H1 (cell line): ENCODE data around the gene MMP24OS. TPM values are rescaled to one million over a fixed set of nuclear protein-coding genes. Genes with fewer than 3 reads are reported as not detected.

Source experiments
- CTCF ChIA-PET: fragments of 300-600 bp; sonication (Branson Sonifier 250); formaldehyde crosslinking; loops from one replicate; lab custom pipeline; 2021; ENCODE audit not compliant: partially characterized antibody; lab: Charles Lee
- POLR2A ChIA-PET: fragments of 300-600 bp; sonication (Branson Sonifier 250); formaldehyde crosslinking; loops from one replicate; lab custom pipeline; 2021; ENCODE audit warnings: inconsistent platforms; ENCODE audit not compliant: partially characterized antibody; lab: Charles Lee
- DNase-seq, 2 experiments: peaks; one replicate each; pipeline versions ENCODE4 v3.0.0 to v3.0.0-alpha.2; 2010 to 2022; ENCODE audit warnings: low spot score in 2 of 2, low read depth in 1 of 2, mixed read lengths in 1 of 2
- FAIRE-seq: peaks from 2 replicates; lab custom pipeline; 2011; peaks lifted over from hg19 to GRCh38; lab: Jason Lieb, UNC
- H2AFZ ChIP-seq: 2 replicates; pipeline ENCODE4 v1.8.1; 2012; ENCODE audit warnings: low read length, inconsistent platforms
- H2AK5ac ChIP-seq: 2 replicates; pipeline ENCODE4 v1.6.1; 2013; ENCODE audit warnings: low read depth, low read length
- H2BK120ac ChIP-seq: replicated peaks from 2 replicates; pipeline ENCODE3; 2013; ENCODE audit warnings: low read depth, low read length, inconsistent platforms
- H2BK12ac ChIP-seq: 2 replicates; pipeline ENCODE4 v1.6.1; 2013; ENCODE audit warnings: low read depth, low read length
- H2BK15ac ChIP-seq: 2 replicates; pipeline ENCODE4 v1.6.1; 2013; ENCODE audit warnings: low read length
- H2BK20ac ChIP-seq: 2 replicates; pipeline ENCODE4 v1.6.1; 2013; ENCODE audit warnings: low read length
- H2BK5ac ChIP-seq: 2 replicates; pipeline ENCODE4 v1.6.1; 2013; ENCODE audit warnings: low read depth, low read length
- H3K14ac ChIP-seq: 2 replicates; pipeline ENCODE4 v1.6.1; 2013; ENCODE audit warnings: inconsistent platforms; ENCODE audit not compliant: insufficient read length
- H3K18ac ChIP-seq: 2 replicates; pipeline ENCODE4 v1.6.1; 2013; ENCODE audit warnings: low read length; ENCODE audit errors: extremely low read depth
- H3K23ac ChIP-seq: 2 replicates; pipeline ENCODE4 v1.6.1; 2013; ENCODE audit warnings: inconsistent platforms; ENCODE audit not compliant: insufficient read length
- H3K23me2 ChIP-seq: 2 replicates; pipeline ENCODE4 v1.6.1; 2013; ENCODE audit warnings: low read depth, low read length
- H3K27ac ChIP-seq: 2 replicates; pipeline ENCODE4 v1.6.1; 2011; ENCODE audit warnings: low read depth, low read length, inconsistent platforms
- H3K27me3 ChIP-seq, 4 experiments: replicated peaks in 1 of 4; 1 replicate in 1 of 4; 2 replicates in 3 of 4; pipeline versions ENCODE4 v1.6.1 to v1.8.1; 2011 to 2013; ENCODE audit warnings: low read length in 3 of 4, mild to moderate bottlenecking in 3 of 4, inconsistent platforms in 2 of 4, mixed read lengths in 2 of 4, moderate library complexity in 1 of 4; ENCODE audit not compliant: control insufficient read depth in 3 of 4, insufficient read depth in 3 of 4; ENCODE audit errors: extremely low read depth in 1 of 4
- H3K36me3 ChIP-seq, 4 experiments: 2 replicates each; pipeline versions ENCODE4 v1.6.1 to v1.8.1; 2011 to 2013; ENCODE audit warnings: mild to moderate bottlenecking in 4 of 4, low read length in 3 of 4, moderate library complexity in 2 of 4, control low read depth in 1 of 4, inconsistent platforms in 1 of 4; ENCODE audit not compliant: insufficient read depth in 4 of 4, control insufficient read depth in 2 of 4
- H3K4ac ChIP-seq: replicated peaks from 2 replicates; pipeline ENCODE3; 2013; ENCODE audit warnings: low read length, low read depth, mixed read lengths, inconsistent platforms; ENCODE audit not compliant: insufficient read length
- H3K4me1 ChIP-seq, 4 experiments: replicated peaks in 1 of 4; 1 replicate in 1 of 4; 2 replicates in 3 of 4; pipeline versions ENCODE4 v1.6.1 to v1.8.1; 2011 to 2013; ENCODE audit warnings: low read length in 3 of 4, inconsistent platforms in 2 of 4, mixed read lengths in 1 of 4; ENCODE audit not compliant: insufficient read depth in 4 of 4, control insufficient read depth in 3 of 4
- H3K4me2 ChIP-seq, 2 experiments: 2 replicates each; pipeline versions ENCODE4 v1.6.1 to v1.8.1; 2011 to 2013; ENCODE audit warnings: low read depth in 2 of 2, low read length in 2 of 2, control low read depth in 1 of 2, inconsistent platforms in 1 of 2, mild to moderate bottlenecking in 1 of 2; ENCODE audit not compliant: insufficient read depth in 1 of 2
- H3K4me3 ChIP-seq, 4 experiments: fragments of 200-600, 300-600 bp in 1 of 4; sonication (generic), shearing (Covaris generic), sonication (Bioruptor Twin) in 1 of 4; 2 replicates each; pipeline versions ENCODE4 v1.5.1 to v1.8.1; 2011 to 2016; ENCODE audit warnings: low read length in 4 of 4, low read depth in 3 of 4, control low read depth in 2 of 4, inconsistent platforms in 2 of 4, mild to moderate bottlenecking in 2 of 4, mixed read lengths in 1 of 4, moderate library complexity in 1 of 4; ENCODE audit not compliant: insufficient read depth in 2 of 4; ENCODE audit errors: extremely low read depth in 1 of 4
- H3K56ac ChIP-seq: replicated peaks from 2 replicates; pipeline ENCODE3; 2013; ENCODE audit warnings: low read depth, mild to moderate bottlenecking, mixed read lengths, low read length, inconsistent platforms; ENCODE audit not compliant: insufficient read length
- H3K79me1 ChIP-seq: 2 replicates; pipeline ENCODE4 v1.6.1; 2013; ENCODE audit warnings: low read depth, low read length, control low read depth
- H3K79me2 ChIP-seq, 2 experiments: 2 replicates each; pipeline versions ENCODE4 v1.6.1 to v1.8.1; 2012 to 2013; ENCODE audit warnings: low read length in 2 of 2, mild to moderate bottlenecking in 2 of 2, inconsistent platforms in 1 of 2; ENCODE audit not compliant: insufficient read depth in 2 of 2, control insufficient read depth in 1 of 2
- H3K9ac ChIP-seq, 4 experiments: replicated peaks in 1 of 4; 1 replicate in 1 of 4; 2 replicates in 3 of 4; pipeline versions ENCODE4 v1.6.1 to v1.8.1; 2011 to 2013; ENCODE audit warnings: low read depth in 3 of 4, low read length in 3 of 4, control low read depth in 2 of 4, mild to moderate bottlenecking in 2 of 4, moderate library complexity in 2 of 4, inconsistent platforms in 1 of 4; ENCODE audit errors: extremely low read depth in 1 of 4
- H3K9me3 ChIP-seq, 2 experiments: 2 replicates each; pipeline versions ENCODE4 v1.6.1 to v1.8.1; 2012 to 2013; ENCODE audit warnings: mild to moderate bottlenecking in 2 of 2, moderate library complexity in 2 of 2, control low read depth in 1 of 2, inconsistent platforms in 1 of 2, low read depth in 1 of 2, low read length in 1 of 2, mixed read lengths in 1 of 2; ENCODE audit not compliant: insufficient read depth in 2 of 2
- H4K20me1 ChIP-seq, 2 experiments: replicated peaks in 1 of 2; 2 replicates each; pipeline versions ENCODE3 to v1.8.1; 2011 to 2013; ENCODE audit warnings: inconsistent platforms in 2 of 2, low read length in 2 of 2, mild to moderate bottlenecking in 1 of 2; ENCODE audit not compliant: insufficient read depth in 2 of 2, control insufficient read depth in 1 of 2
- H4K5ac ChIP-seq: 2 replicates; pipeline ENCODE4 v1.6.1; 2013; ENCODE audit warnings: low read length, low read depth, mixed read lengths, inconsistent platforms; ENCODE audit not compliant: insufficient read length
- H4K8ac ChIP-seq: 2 replicates; pipeline ENCODE4 v1.8.0; 2013; ENCODE audit warnings: mild to moderate bottlenecking, moderate library complexity, low read length, inconsistent platforms; ENCODE audit not compliant: insufficient read depth; ENCODE audit errors: extremely low read depth
- H4K91ac ChIP-seq: replicated peaks from 2 replicates; pipeline ENCODE3; 2013; ENCODE audit warnings: low read length, mixed read lengths, inconsistent platforms; ENCODE audit not compliant: insufficient read length
- ATF2 ChIP-seq: IDR thresholded peaks from 2 replicates; pipeline ENCODE4 v1.6.1; 2012; ENCODE audit warnings: low read length, inconsistent platforms
- CBX8 ChIP-seq: fragments of 300-800, 300-1000 bp; sonication (generic); IDR thresholded peaks from 2 replicates; pipeline ENCODE4 v1.7.1; 2016; ENCODE audit warnings: low read depth, low read length, borderline replicate concordance
- EP300 ChIP-seq, 2 experiments: IDR thresholded peaks; 1 replicate in 1 of 2; 2 replicates in 1 of 2; pipeline ENCODE4 v1.6.1; 2011 to 2012; ENCODE audit warnings: low read depth in 2 of 2, low read length in 2 of 2, mild to moderate bottlenecking in 2 of 2, borderline replicate concordance in 1 of 2, inconsistent platforms in 1 of 2, moderate library complexity in 1 of 2
- NANOG ChIP-seq: IDR thresholded peaks from 2 replicates; pipeline ENCODE4 v1.6.1; 2011; ENCODE audit warnings: low read length, low read depth, mild to moderate bottlenecking, inconsistent platforms; ENCODE audit not compliant: insufficient read depth, poor library complexity, severe bottlenecking
- POLR2AphosphoS5 ChIP-seq: IDR thresholded peaks from 2 replicates; pipeline ENCODE4 v1.6.1; 2011; ENCODE audit warnings: low read depth, low read length
- RXRA ChIP-seq: IDR thresholded peaks from 2 replicates; pipeline ENCODE4 v1.6.1; 2011; ENCODE audit warnings: low read depth, mild to moderate bottlenecking, low read length, moderate library complexity; ENCODE audit not compliant: insufficient read depth
- WGBS, 2 experiments: shearing (Covaris generic) in 1 of 2; methylation state at CpG; one replicate each; pipeline versions ENCODE4 v1.1.6 to v1.1.7; 2013 to 2015; ENCODE audit warnings: low lambda C conversion rate in 2 of 2, mixed read lengths in 2 of 2, inconsistent platforms in 1 of 2, low coverage in 1 of 2, missing lambda C conversion rate in 1 of 2; ENCODE audit not compliant: insufficient replicate concordance in 2 of 2, insufficient coverage in 1 of 2, insufficient read length in 1 of 2; ENCODE audit errors: extremely low coverage in 1 of 2, missing lambda C conversion rate in 1 of 2; 5-methylcytosine and 5-hydroxymethylcytosine counted together
- polyA plus RNA-seq, 7 experiments: library from polyadenylated mRNA; depleted of rRNA in 3 of 7; stranded (reverse) in 5 of 7; unstranded in 2 of 7; fragments of >200 nt in 5 of 7; fragments of 200-250 nt in 2 of 7; gene quantifications; 1 replicate in 5 of 7; 2 replicates in 1 of 7; 4 replicates in 1 of 7; pipeline versions ENCODE4 v1.2.1 to v1.2.3, GENCODE V29; 2011 to 2013; ENCODE audit warnings: missing spikeins in 2 of 7, mixed read lengths in 2 of 7
- total RNA-seq: library from RNA; stranded (reverse); fragmentation: NEBNext Ultra II Directional; extraction: Animal tissue kit (Norgen Biotek cat#: 25700); gene quantifications from 2 replicates; pipeline ENCODE4 v1.2.1, GENCODE V29; 2021

Gene MMP24OS
- total and polyA plus RNA-seq, 2 of the 8 experiments (the other 6 are each of a cell fraction or from before 2014, with no cell fraction given), result 19.0 to 21.3 TPM

- no peak overlapping the region for H2BK12ac ChIP-seq
- CTCF ChIA-PET, result interaction anchor here (0.6 to 11.5 kb wide), 7 partner anchors 14 to 179 kb away, joined by 3 to 135 read pairs (median 4); partner anchors contain the start of gene EDEM2
- H3K23ac ChIP-seq, result no peak overlapping the region
Measured at GRCh38 chr20:35274172-35275092, 3.5 kb downstream of the MMP24OS start.

More at GRCh38 chr20:35274172-35275092, 3.5 kb downstream of the MMP24OS start:
- Histone ChIP-seq H3K4me3 (no peak overlapping the region), H3K4me1 (peaks cover 5 to 11% (median 7%) of the 10 kb centered on the region in 4 experiments), H3K4me2 (no peak overlapping the region), H3K9me3 (no peaks in the 10 kb centered on the region), H3K79me1 (no peaks in the 10 kb centered on the region; the same call in 1 of the 2 replicates), H3K27ac (peak overlapping the region; percentile 52; the same call in 1 of the 2 replicates), H3K18ac (peak overlapping the region; percentile 28; the same call in 1 of the 2 replicates), H3K14ac (no peak overlapping the region), H4K91ac (peak overlapping the region; percentile 22), H2BK20ac (no peak overlapping the region), H3K23me2 (peaks cover 4% of the 10 kb centered on the region; the same call in 1 of the 2 replicates), H3K27me3 (no peaks in the 10 kb centered on the region), H3K4ac (no peak overlapping the region), H2BK15ac (no peak overlapping the region; the same call in 1 of the 2 replicates), H2AK5ac (no peak overlapping the region), H2AFZ (no peak overlapping the region), H4K5ac (no peak overlapping the region), H2BK120ac (no peak overlapping the region), H4K8ac (peak overlapping the region; percentile 78; the same call in 1 of the 2 replicates), H3K56ac (no peak overlapping the region), H3K9ac (no peak overlapping the region), H3K79me2 (no peaks in the 10 kb centered on the region), H4K20me1 (peaks cover 0 to 2% of the 10 kb centered on the region in 2 experiments), H2BK5ac (no peak overlapping the region), H3K36me3 (peaks cover 9 to 29% (median 9%) of the 10 kb centered on the region in 4 experiments)
- DNase-seq (no peak), FAIRE-seq (no peak)
- POLR2A ChIA-PET, result interaction anchor here (0.9 to 7.9 kb wide), 10 partner anchors 8 to 180 kb away, joined by 3 to 98 read pairs (median 6); partner anchors contain the start of genes EDEM2 and EIF6
- no peak for TF ChIP-seq CBX8
- TF ChIP-seq EP300 (IDR thresholded peaks at IDR 0.05; ENCODE audit: borderline replicate concordance in 1 of 2, low read depth in 2 of 2, low read length in 2 of 2), result no peak
- TF ChIP-seq ATF2, result no peak
- TF ChIP-seq POLR2AphosphoS5, result peak; percentile 34; the same call in 1 of the 2 replicates
- TF ChIP-seq NANOG, result no peak
- no peak for TF ChIP-seq RXRA
- WGBS, 2 experiments, result 94% methylated on average over 24 of the region's 24 CpGs; no CpG with 5 or more reads in 1 of the 2 experiments
